H1 (cell line): ENCODE data around the gene LARGE2. TPM values are rescaled to one million over a fixed set of nuclear protein-coding genes. Genes with fewer than 3 reads are reported as not detected.

Experiments
- CTCF ChIA-PET: fragments of 300-600 bp; sonication (Branson Sonifier 250); formaldehyde crosslinking; loops from one replicate; lab custom pipeline; 2021; ENCODE audit not compliant: partially characterized antibody; lab: Charles Lee
- POLR2A ChIA-PET: fragments of 300-600 bp; sonication (Branson Sonifier 250); formaldehyde crosslinking; loops from one replicate; lab custom pipeline; 2021; ENCODE audit warnings: inconsistent platforms; ENCODE audit not compliant: partially characterized antibody; lab: Charles Lee
- DNase-seq, 2 experiments: peaks; one replicate each; pipeline versions ENCODE4 v3.0.0 to v3.0.0-alpha.2; 2010 to 2022; ENCODE audit warnings: low spot score in 2 of 2, low read depth in 1 of 2, mixed read lengths in 1 of 2
- FAIRE-seq: peaks from 2 replicates; lab custom pipeline; 2011; peaks lifted over from hg19 to GRCh38; lab: Jason Lieb, UNC
- H2AFZ ChIP-seq: 2 replicates; pipeline ENCODE4 v1.8.1; 2012; ENCODE audit warnings: low read length, inconsistent platforms
- H2AK5ac ChIP-seq: 2 replicates; pipeline ENCODE4 v1.6.1; 2013; ENCODE audit warnings: low read depth, low read length
- H2BK120ac ChIP-seq: replicated peaks from 2 replicates; pipeline ENCODE3; 2013; ENCODE audit warnings: low read depth, low read length, inconsistent platforms
- H2BK12ac ChIP-seq: 2 replicates; pipeline ENCODE4 v1.6.1; 2013; ENCODE audit warnings: low read depth, low read length
- H2BK15ac ChIP-seq: 2 replicates; pipeline ENCODE4 v1.6.1; 2013; ENCODE audit warnings: low read length
- H2BK20ac ChIP-seq: 2 replicates; pipeline ENCODE4 v1.6.1; 2013; ENCODE audit warnings: low read length
- H2BK5ac ChIP-seq: 2 replicates; pipeline ENCODE4 v1.6.1; 2013; ENCODE audit warnings: low read depth, low read length
- H3K14ac ChIP-seq: 2 replicates; pipeline ENCODE4 v1.6.1; 2013; ENCODE audit warnings: inconsistent platforms; ENCODE audit not compliant: insufficient read length
- H3K18ac ChIP-seq: 2 replicates; pipeline ENCODE4 v1.6.1; 2013; ENCODE audit warnings: low read length; ENCODE audit errors: extremely low read depth
- H3K23ac ChIP-seq: 2 replicates; pipeline ENCODE4 v1.6.1; 2013; ENCODE audit warnings: inconsistent platforms; ENCODE audit not compliant: insufficient read length
- H3K23me2 ChIP-seq: 2 replicates; pipeline ENCODE4 v1.6.1; 2013; ENCODE audit warnings: low read depth, low read length
- H3K27ac ChIP-seq: 2 replicates; pipeline ENCODE4 v1.6.1; 2011; ENCODE audit warnings: low read depth, low read length, inconsistent platforms
- H3K27me3 ChIP-seq, 4 experiments: replicated peaks in 1 of 4; 1 replicate in 1 of 4; 2 replicates in 3 of 4; pipeline versions ENCODE4 v1.6.1 to v1.8.1; 2011 to 2013; ENCODE audit warnings: low read length in 3 of 4, mild to moderate bottlenecking in 3 of 4, inconsistent platforms in 2 of 4, mixed read lengths in 2 of 4, moderate library complexity in 1 of 4; ENCODE audit not compliant: control insufficient read depth in 3 of 4, insufficient read depth in 3 of 4; ENCODE audit errors: extremely low read depth in 1 of 4
- H3K36me3 ChIP-seq, 4 experiments: 2 replicates each; pipeline versions ENCODE4 v1.6.1 to v1.8.1; 2011 to 2013; ENCODE audit warnings: mild to moderate bottlenecking in 4 of 4, low read length in 3 of 4, moderate library complexity in 2 of 4, control low read depth in 1 of 4, inconsistent platforms in 1 of 4; ENCODE audit not compliant: insufficient read depth in 4 of 4, control insufficient read depth in 2 of 4
- H3K4ac ChIP-seq: replicated peaks from 2 replicates; pipeline ENCODE3; 2013; ENCODE audit warnings: low read length, low read depth, mixed read lengths, inconsistent platforms; ENCODE audit not compliant: insufficient read length
- H3K4me1 ChIP-seq, 4 experiments: replicated peaks in 1 of 4; 1 replicate in 1 of 4; 2 replicates in 3 of 4; pipeline versions ENCODE4 v1.6.1 to v1.8.1; 2011 to 2013; ENCODE audit warnings: low read length in 3 of 4, inconsistent platforms in 2 of 4, mixed read lengths in 1 of 4; ENCODE audit not compliant: insufficient read depth in 4 of 4, control insufficient read depth in 3 of 4
- H3K4me2 ChIP-seq, 2 experiments: 2 replicates each; pipeline versions ENCODE4 v1.6.1 to v1.8.1; 2011 to 2013; ENCODE audit warnings: low read depth in 2 of 2, low read length in 2 of 2, control low read depth in 1 of 2, inconsistent platforms in 1 of 2, mild to moderate bottlenecking in 1 of 2; ENCODE audit not compliant: insufficient read depth in 1 of 2
- H3K4me3 ChIP-seq, 4 experiments: fragments of 200-600, 300-600 bp in 1 of 4; sonication (generic), shearing (Covaris generic), sonication (Bioruptor Twin) in 1 of 4; 2 replicates each; pipeline versions ENCODE4 v1.5.1 to v1.8.1; 2011 to 2016; ENCODE audit warnings: low read length in 4 of 4, low read depth in 3 of 4, control low read depth in 2 of 4, inconsistent platforms in 2 of 4, mild to moderate bottlenecking in 2 of 4, mixed read lengths in 1 of 4, moderate library complexity in 1 of 4; ENCODE audit not compliant: insufficient read depth in 2 of 4; ENCODE audit errors: extremely low read depth in 1 of 4
- H3K56ac ChIP-seq: replicated peaks from 2 replicates; pipeline ENCODE3; 2013; ENCODE audit warnings: low read depth, mild to moderate bottlenecking, mixed read lengths, low read length, inconsistent platforms; ENCODE audit not compliant: insufficient read length
- H3K79me1 ChIP-seq: 2 replicates; pipeline ENCODE4 v1.6.1; 2013; ENCODE audit warnings: low read depth, low read length, control low read depth
- H3K79me2 ChIP-seq, 2 experiments: 2 replicates each; pipeline versions ENCODE4 v1.6.1 to v1.8.1; 2012 to 2013; ENCODE audit warnings: low read length in 2 of 2, mild to moderate bottlenecking in 2 of 2, inconsistent platforms in 1 of 2; ENCODE audit not compliant: insufficient read depth in 2 of 2, control insufficient read depth in 1 of 2
- H3K9ac ChIP-seq, 4 experiments: replicated peaks in 1 of 4; 1 replicate in 1 of 4; 2 replicates in 3 of 4; pipeline versions ENCODE4 v1.6.1 to v1.8.1; 2011 to 2013; ENCODE audit warnings: low read depth in 3 of 4, low read length in 3 of 4, control low read depth in 2 of 4, mild to moderate bottlenecking in 2 of 4, moderate library complexity in 2 of 4, inconsistent platforms in 1 of 4; ENCODE audit errors: extremely low read depth in 1 of 4
- H3K9me3 ChIP-seq, 2 experiments: 2 replicates each; pipeline versions ENCODE4 v1.6.1 to v1.8.1; 2012 to 2013; ENCODE audit warnings: mild to moderate bottlenecking in 2 of 2, moderate library complexity in 2 of 2, control low read depth in 1 of 2, inconsistent platforms in 1 of 2, low read depth in 1 of 2, low read length in 1 of 2, mixed read lengths in 1 of 2; ENCODE audit not compliant: insufficient read depth in 2 of 2
- H4K20me1 ChIP-seq, 2 experiments: replicated peaks in 1 of 2; 2 replicates each; pipeline versions ENCODE3 to v1.8.1; 2011 to 2013; ENCODE audit warnings: inconsistent platforms in 2 of 2, low read length in 2 of 2, mild to moderate bottlenecking in 1 of 2; ENCODE audit not compliant: insufficient read depth in 2 of 2, control insufficient read depth in 1 of 2
- H4K5ac ChIP-seq: 2 replicates; pipeline ENCODE4 v1.6.1; 2013; ENCODE audit warnings: low read length, low read depth, mixed read lengths, inconsistent platforms; ENCODE audit not compliant: insufficient read length
- H4K8ac ChIP-seq: 2 replicates; pipeline ENCODE4 v1.8.0; 2013; ENCODE audit warnings: mild to moderate bottlenecking, moderate library complexity, low read length, inconsistent platforms; ENCODE audit not compliant: insufficient read depth; ENCODE audit errors: extremely low read depth
- H4K91ac ChIP-seq: replicated peaks from 2 replicates; pipeline ENCODE3; 2013; ENCODE audit warnings: low read length, mixed read lengths, inconsistent platforms; ENCODE audit not compliant: insufficient read length
- BCL11A ChIP-seq, 2 experiments: IDR thresholded peaks; one replicate each; pipeline ENCODE4 v1.6.1; 2011; ENCODE audit warnings: low read depth in 2 of 2, low read length in 2 of 2, mild to moderate bottlenecking in 2 of 2
- BRCA1 ChIP-seq: IDR thresholded peaks from 2 replicates; pipeline ENCODE4 v1.6.1; 2012; ENCODE audit warnings: low read depth, low read length, improper control_type of control experiment
- CBX5 ChIP-seq: fragments of 300-800, 300-1000 bp; sonication (generic); IDR thresholded peaks from 2 replicates; pipeline ENCODE4 v1.7.1; 2016; ENCODE audit warnings: antibody characterized with exemption, low read length, low read depth
- E2F6 ChIP-seq: IDR thresholded peaks from 2 replicates; pipeline ENCODE4 v1.6.1; 2012; ENCODE audit warnings: inconsistent platforms
- EP300 ChIP-seq, 2 experiments: IDR thresholded peaks; 1 replicate in 1 of 2; 2 replicates in 1 of 2; pipeline ENCODE4 v1.6.1; 2011 to 2012; ENCODE audit warnings: low read depth in 2 of 2, low read length in 2 of 2, mild to moderate bottlenecking in 2 of 2, borderline replicate concordance in 1 of 2, inconsistent platforms in 1 of 2, moderate library complexity in 1 of 2
- JUN ChIP-seq: IDR thresholded peaks from 2 replicates; pipeline ENCODE4 v1.6.1; 2011; ENCODE audit warnings: low read depth, mild to moderate bottlenecking, improper control_type of control experiment, low read length
- KDM1A ChIP-seq: fragments of 200-600, 300-600 bp; sonication (generic); IDR thresholded peaks from 2 replicates; pipeline ENCODE4 v1.7.1; 2016; ENCODE audit warnings: mild to moderate bottlenecking, low read length, borderline replicate concordance
- RNF2 ChIP-seq: fragments of 200-900, 300-1000 bp; sonication (generic); IDR thresholded peaks from 2 replicates; pipeline ENCODE4 v1.7.1; 2016; ENCODE audit warnings: borderline replicate concordance, low read depth, mild to moderate bottlenecking, antibody characterized with exemption, low read length; ENCODE audit not compliant: poor library complexity, severe bottlenecking; ENCODE audit errors: missing control alignments
- SP1 ChIP-seq: IDR thresholded peaks from 2 replicates; pipeline ENCODE4 v1.6.1; 2011; ENCODE audit warnings: low read depth, low read length
- TAF1 ChIP-seq: IDR thresholded peaks from 2 replicates; pipeline ENCODE4 v1.6.1; 2011; ENCODE audit warnings: mild to moderate bottlenecking, low read depth, low read length
- WGBS, 2 experiments: shearing (Covaris generic) in 1 of 2; methylation state at CpG; one replicate each; pipeline versions ENCODE4 v1.1.6 to v1.1.7; 2013 to 2015; ENCODE audit warnings: low lambda C conversion rate in 2 of 2, mixed read lengths in 2 of 2, inconsistent platforms in 1 of 2, low coverage in 1 of 2, missing lambda C conversion rate in 1 of 2; ENCODE audit not compliant: insufficient replicate concordance in 2 of 2, insufficient coverage in 1 of 2, insufficient read length in 1 of 2; ENCODE audit errors: extremely low coverage in 1 of 2, missing lambda C conversion rate in 1 of 2; 5-methylcytosine and 5-hydroxymethylcytosine counted together
- polyA plus RNA-seq, 7 experiments: library from polyadenylated mRNA; depleted of rRNA in 3 of 7; stranded (reverse) in 5 of 7; unstranded in 2 of 7; fragments of >200 nt in 5 of 7; fragments of 200-250 nt in 2 of 7; gene quantifications; 1 replicate in 5 of 7; 2 replicates in 1 of 7; 4 replicates in 1 of 7; pipeline versions ENCODE4 v1.2.1 to v1.2.3, GENCODE V29; 2011 to 2013; ENCODE audit warnings: missing spikeins in 2 of 7, mixed read lengths in 2 of 7
- total RNA-seq: library from RNA; stranded (reverse); fragmentation: NEBNext Ultra II Directional; extraction: Animal tissue kit (Norgen Biotek cat#: 25700); gene quantifications from 2 replicates; pipeline ENCODE4 v1.2.1, GENCODE V29; 2021
- TF ChIP-seq, protein P1 (sequence below): IDR thresholded peaks from 2 replicates; pipeline ENCODE4 v1.6.1; 2012; ENCODE audit warnings: low read length, inconsistent platforms

LARGE2 gene
- total and polyA plus RNA-seq, 2 of the 8 experiments (the other 6 are each of a cell fraction or from before 2014, with no cell fraction given): 111 to 137 TPM

- ChIA-PET POLR2A (no interaction called here), CTCF (interaction anchor here (0.6 to 8.7 kb wide), 4 partner anchors 30 to 89 kb away, joined by 3 to 101 read pairs (median 20); no protein-coding TSS in a partner anchor)
- Histone ChIP-seq H2BK120ac (no peak overlapping the region), H3K9me3 (no peaks in the 10 kb centered on the region), H3K27me3 (no peaks in the 10 kb centered on the region), H4K20me1 (no peaks in the 10 kb centered on the region), H3K23ac (no peak overlapping the region), H3K18ac (no peak overlapping the region), H3K4me1 (peaks cover 0 to 3% (median 0%) of the 10 kb centered on the region in 4 experiments; a peak in 2 of 7 replicates), H2AK5ac (no peak overlapping the region), H2BK5ac (no peak overlapping the region), H4K5ac (no peak overlapping the region), H3K9ac (no peak overlapping the region), H2BK12ac (no peak overlapping the region), H3K79me2 (no peaks in the 10 kb centered on the region), H3K14ac (no peak overlapping the region), H2AFZ (no peak overlapping the region), H4K91ac (no peak overlapping the region), H3K36me3 (peaks cover 2 to 30% (median 9%) of the 10 kb centered on the region in 4 experiments; a peak in 7 of 8 replicates), H3K4me3 (no peak overlapping the region), H3K23me2 (no peaks in the 10 kb centered on the region), H3K56ac (no peak overlapping the region), H3K27ac (no peak overlapping the region), H4K8ac (no peak overlapping the region), H2BK15ac (no peak overlapping the region), H3K4ac (no peak overlapping the region), H3K4me2 (no peak overlapping the region), H2BK20ac (no peak overlapping the region), H3K79me1 (no peaks in the 10 kb centered on the region)
- DNase-seq: no peak
- 94% methylated on average over 7 of the region's 7 CpGs; no CpG with 5 or more reads in 1 of the 2 experiments for WGBS, 2 experiments
- no peak for FAIRE-seq
- TF ChIP-seq SP1 (no peak), JUN (no peak), RNF2 (no peak), BCL11A (IDR thresholded peaks at IDR 0.05; ENCODE audit: low read depth in 2 of 2, low read length in 2 of 2) (no peak), E2F6 (no peak), TAF1 (no peak), CBX5 (no peak), EP300 (IDR thresholded peaks at IDR 0.05; ENCODE audit: borderline replicate concordance in 1 of 2, low read depth in 2 of 2, low read length in 2 of 2) (no peak), BRCA1 (no peak), KDM1A (no peak)
- TF ChIP-seq, protein P1, sequence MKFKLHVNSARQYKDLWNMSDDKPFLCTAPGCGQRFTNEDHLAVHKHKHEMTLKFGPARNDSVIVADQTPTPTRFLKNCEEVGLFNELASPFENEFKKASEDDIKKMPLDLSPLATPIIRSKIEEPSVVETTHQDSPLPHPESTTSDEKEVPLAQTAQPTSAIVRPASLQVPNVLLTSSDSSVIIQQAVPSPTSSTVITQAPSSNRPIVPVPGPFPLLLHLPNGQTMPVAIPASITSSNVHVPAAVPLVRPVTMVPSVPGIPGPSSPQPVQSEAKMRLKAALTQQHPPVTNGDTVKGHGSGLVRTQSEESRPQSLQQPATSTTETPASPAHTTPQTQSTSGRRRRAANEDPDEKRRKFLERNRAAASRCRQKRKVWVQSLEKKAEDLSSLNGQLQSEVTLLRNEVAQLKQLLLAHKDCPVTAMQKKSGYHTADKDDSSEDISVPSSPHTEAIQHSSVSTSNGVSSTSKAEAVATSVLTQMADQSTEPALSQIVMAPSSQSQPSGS: no peak
Measured at GRCh38 chr11:45961751-45962240, 39.3 kb downstream of the LARGE2 start.
